ENCODE results near the gene EDDM13.

GRCh38 chr19:56222901-56223300 lies 49.6 kb upstream of the EDDM13 start:
- TF ChIP-seq EP300 (IDR thresholded peaks at IDR 0.05) (no peak), POLR2A (IDR thresholded peaks at IDR 0.05) (no peak)

Data from ovary (tissue), 1 donor.